Stimulated activated CD4-positive, alpha-beta T cell treated with anti-CD3 and anti-CD28 coated beads, TNF-alpha, amount 100 ng/mL, for 4 hours (primary cell): ENCODE measurements around the gene C6orf47.

ENCODE experiments used
- DNase-seq, 3 experiments: peaks; one replicate each; pipeline ENCODE4 v3.0.0-alpha.2; 2020; ENCODE audit warnings: low read depth in 3 of 3

The C6orf47 gene

DNA sequence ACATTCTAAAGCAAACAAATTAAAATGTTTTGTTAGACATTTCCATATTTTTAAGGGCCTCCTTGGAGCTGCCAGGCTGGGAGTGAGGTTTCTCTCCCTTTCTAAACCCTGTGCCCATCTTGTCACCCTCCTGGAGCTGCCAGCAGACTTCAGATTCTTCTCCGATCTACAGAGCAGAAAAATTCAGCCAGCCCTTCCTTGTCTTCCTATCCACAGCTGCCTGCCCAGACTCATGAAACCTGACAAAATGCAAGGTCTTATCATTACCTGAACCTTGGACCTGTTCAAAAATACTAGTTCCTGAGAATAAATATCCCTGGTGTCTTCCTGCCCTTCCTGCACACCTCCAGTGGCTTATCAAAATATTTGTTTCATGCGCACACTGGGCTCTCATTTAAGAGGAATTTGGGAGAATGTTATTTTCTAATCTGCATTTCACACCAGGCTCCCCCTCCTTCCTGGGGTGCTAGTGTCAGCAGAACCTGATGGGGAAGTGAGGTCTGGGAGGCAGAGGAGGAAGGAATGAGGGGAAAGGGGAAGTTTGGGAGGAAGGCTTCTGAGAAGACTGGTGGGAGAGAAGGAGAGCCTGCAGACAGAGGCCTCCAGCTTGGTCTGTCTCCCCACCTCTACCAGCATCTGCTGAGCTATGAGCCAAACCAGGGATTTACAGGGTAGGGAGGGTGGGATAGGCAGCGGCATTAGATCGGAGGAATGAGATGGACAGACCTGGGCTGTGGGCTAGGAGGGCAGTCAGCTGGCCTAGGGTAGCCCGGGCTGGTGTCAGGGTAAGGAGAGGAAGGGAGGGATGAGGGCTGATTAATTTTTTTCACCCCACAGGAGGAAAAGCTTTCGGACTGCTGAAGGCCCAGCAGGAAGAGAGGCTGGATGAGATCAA, 45.6 kb downstream of the C6orf47 start, which contains the start of gene AIF1:
Gene AIF1, plus strand, starts transcription at position 551 of the 895 bp plus-strand sequence. Its CDS starts 96 bp downstream, at position 647.
- no peak for DNase-seq

DNA sequence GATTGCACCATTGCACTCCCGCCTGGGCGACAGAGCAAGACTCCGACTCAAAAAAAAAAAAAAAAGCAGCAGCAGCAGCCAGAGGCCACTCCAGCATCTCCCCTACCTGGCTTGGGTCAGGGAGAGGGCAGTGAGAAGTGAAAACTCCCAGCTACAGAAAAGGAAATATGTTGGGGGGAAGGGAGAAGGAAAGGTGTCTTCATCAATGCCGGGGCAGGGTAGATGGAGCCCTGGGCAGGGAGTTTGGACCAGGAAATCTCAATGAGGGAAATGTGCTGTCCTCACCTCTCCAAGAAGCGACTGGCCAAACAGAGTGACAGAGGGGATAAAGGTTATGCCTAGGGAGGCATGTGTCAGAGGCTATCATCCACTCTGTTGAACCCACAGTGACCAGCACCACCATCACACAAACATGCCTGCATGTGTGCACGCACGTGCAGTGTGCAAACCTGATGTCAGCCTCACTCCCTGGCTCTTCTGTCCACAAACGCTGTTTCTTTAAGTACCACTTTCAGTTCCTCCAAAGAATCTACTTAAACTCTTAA, 46.4 kb downstream of the C6orf47 start:
- DNase-seq, result no peak

- DNase-seq, result no peak
Observed at GRCh38 chr6:31610968-31611367, 49.6 kb downstream of the C6orf47 start.

DNA sequence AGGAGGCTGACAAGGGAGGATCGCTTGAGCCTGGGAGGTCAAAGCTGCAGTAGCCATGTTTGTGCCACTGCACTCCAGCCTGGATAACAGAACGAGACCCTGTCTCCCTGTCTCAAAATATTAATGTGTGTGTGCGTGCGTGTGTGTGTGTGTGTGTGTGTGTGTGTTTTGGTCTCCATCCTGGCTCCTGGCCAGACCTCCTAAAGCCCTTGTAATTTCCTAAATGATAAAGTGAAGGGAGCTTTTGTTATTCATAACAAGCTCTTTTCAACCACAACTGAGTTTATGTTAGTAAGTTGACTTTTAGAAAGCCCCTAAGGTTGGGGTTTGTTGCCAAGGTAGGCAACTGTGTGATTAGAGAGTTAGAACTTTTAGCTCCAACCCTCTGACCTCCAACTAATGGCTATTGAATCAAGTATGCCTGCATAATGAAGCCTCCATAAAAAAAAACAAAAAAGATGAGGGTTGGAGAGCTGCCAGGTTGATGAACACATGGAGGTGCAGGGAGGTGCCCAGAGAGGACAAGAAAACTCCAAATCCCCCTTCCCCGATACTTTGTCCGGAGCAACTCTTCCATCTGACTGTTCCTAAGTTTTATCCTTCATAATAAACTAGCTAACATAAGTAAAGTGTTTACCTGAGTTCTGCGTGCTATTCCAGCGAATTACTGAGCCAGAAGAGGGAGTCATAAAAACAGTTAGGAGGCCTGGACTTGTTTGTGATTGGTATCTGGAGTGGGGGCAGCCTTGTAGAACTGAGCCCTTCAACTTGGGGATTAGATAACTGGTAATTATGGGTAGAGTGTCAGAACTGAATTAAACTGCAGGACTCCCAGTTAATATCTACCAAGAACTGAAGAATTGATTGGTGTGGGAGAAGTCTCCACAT, 50.8 kb downstream of the C6orf47 start:
- DNase-seq, result no peak
